HG03280 (cell line): Measurements from ENCODE around the gene ARMS2.

ENCODE experiments used
- ATAC-seq: cut with Tn5 transposase; IDR thresholded peaks from one replicate; pipeline ENCODE4 v1.9.1; 2021; ENCODE audit warnings: mild to moderate bottlenecking, moderate library complexity; ENCODE audit not compliant: unreplicated experiment

Gene ARMS2

GRCh38 chr10:122469848-122470247 lies 15.4 kb downstream of the ARMS2 start:
- ATAC-seq, result no peak

GRCh38 chr10:122471531-122472177 lies 17.2 kb downstream of the ARMS2 start:
- ATAC-seq, result no peak

- ATAC-seq, result no peak
These were observed 18.7 kb downstream of the ARMS2 start for GRCh38 chr10:122473116-122473515.

GRCh38 chr10:122474131-122474818 lies 19.8 kb downstream of the ARMS2 start:
- no peak for ATAC-seq

- no peak for ATAC-seq
These were observed 20.6 kb downstream of the ARMS2 start for GRCh38 chr10:122475100-122475499.

- no peak for ATAC-seq
These were observed 21.3 kb downstream of the ARMS2 start for GRCh38 chr10:122475591-122476332.

- no peak for ATAC-seq
These were observed 21.9 kb downstream of the ARMS2 start for GRCh38 chr10:122476333-122476695.

GRCh38 chr10:122477436-122477835 lies 23.0 kb downstream of the ARMS2 start:
- ATAC-seq, result no peak

GRCh38 chr10:122478971-122479370 lies 24.5 kb downstream of the ARMS2 start:
- no peak for ATAC-seq

GRCh38 chr10:122480146-122480833 lies 25.8 kb downstream of the ARMS2 start:
- ATAC-seq, result no peak

- ATAC-seq, result no peak
These were observed 27.0 kb downstream of the ARMS2 start for GRCh38 chr10:122481296-122482056.

- ATAC-seq, result no peak
These were observed 30.0 kb downstream of the ARMS2 start for GRCh38 chr10:122484276-122485060.

- no peak for ATAC-seq
These were observed 31.2 kb downstream of the ARMS2 start for GRCh38 chr10:122485670-122486069.

GRCh38 chr10:122486406-122487080 lies 32.1 kb downstream of the ARMS2 start:
- no peak for ATAC-seq

- ATAC-seq, result no peak
These were observed 32.8 kb downstream of the ARMS2 start for GRCh38 chr10:122487174-122487765.

GRCh38 chr10:122490268-122490667 lies 35.8 kb downstream of the ARMS2 start:
- ATAC-seq, result no peak

- ATAC-seq, result no peak
These were observed 36.6 kb downstream of the ARMS2 start for GRCh38 chr10:122490786-122491680.

- ATAC-seq, result no peak
These were observed 37.6 kb downstream of the ARMS2 start for GRCh38 chr10:122492006-122492405.
